Activated gamma-delta T cell treated with Interleukin-2 at 50 U/mL for 16 hours (primary cell): Measurements from ENCODE around the gene DYSF.

Experiments
- DNase-seq: peaks from one replicate; pipeline ENCODE4 v3.0.0-alpha.2; 2020

Gene DYSF

GRCh38 chr2:71531522-71532047, 78.2 kb downstream of the DYSF start:
- DNase-seq = no peak

- no peak for DNase-seq
Measured at GRCh38 chr2:71532327-71532726, 79.0 kb downstream of the DYSF start.

- DNase-seq = no peak
Measured at GRCh38 chr2:71534201-71534600, 80.8 kb downstream of the DYSF start.

- DNase-seq = no peak
Measured at GRCh38 chr2:71534826-71535225, 81.5 kb downstream of the DYSF start.

- no peak for DNase-seq
Measured at GRCh38 chr2:71535526-71535925, 82.2 kb downstream of the DYSF start.

DNA sequence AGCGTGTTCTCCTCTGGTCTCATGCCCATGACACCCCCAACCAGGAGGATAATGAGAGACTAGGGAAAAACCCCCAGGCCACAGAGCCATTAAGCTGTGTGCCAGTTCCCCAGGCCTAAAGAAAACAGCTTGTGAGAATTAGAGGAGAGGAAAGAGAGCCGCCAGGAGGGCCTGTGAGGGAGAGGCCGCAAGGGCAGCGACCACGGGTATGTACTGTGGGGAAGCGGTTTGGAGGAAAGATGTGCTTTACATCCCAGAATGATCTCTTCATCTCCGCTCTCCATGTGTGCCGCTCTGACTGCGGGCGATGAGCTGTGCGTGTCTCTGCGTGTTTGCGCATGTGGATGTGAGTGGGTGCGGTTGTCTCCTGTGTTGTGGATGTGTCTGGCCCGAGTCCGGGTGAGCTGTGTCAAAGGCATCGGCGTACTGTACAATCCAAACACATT, 82.9 kb downstream of the DYSF start:
- DNase-seq = no peak

GRCh38 chr2:71538241-71538640, 84.9 kb downstream of the DYSF start:
- DNase-seq = no peak

DNA sequence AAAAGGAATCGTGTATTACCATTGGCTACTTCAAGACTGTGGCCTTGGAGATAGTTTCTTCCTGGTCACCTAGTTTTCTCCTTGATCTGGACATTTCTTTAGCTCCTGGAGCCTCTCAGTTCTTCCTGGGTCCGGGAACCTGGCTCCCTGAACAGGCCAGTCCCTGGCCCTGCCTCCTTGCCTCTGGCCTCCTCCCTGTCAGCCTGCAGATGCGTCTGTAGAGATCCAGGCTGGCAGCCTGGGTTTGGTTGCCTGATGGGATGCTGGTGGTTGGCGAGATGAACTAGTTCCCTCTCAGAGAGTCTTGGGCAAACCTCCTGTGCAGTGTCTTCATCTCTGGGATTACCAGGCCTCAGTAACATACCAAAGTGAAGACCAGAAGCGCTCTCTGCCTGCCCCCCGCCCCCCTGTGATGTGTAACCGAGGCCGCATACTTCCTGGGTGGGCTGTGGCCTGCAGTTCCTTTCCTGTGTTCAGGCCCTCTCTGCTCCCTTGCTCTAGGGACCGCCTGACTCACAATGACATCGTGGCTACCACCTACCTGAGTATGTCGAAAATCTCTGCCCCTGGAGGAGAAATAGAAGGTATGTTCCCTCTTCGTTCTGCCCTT, 85.4 kb downstream of the DYSF start:
- peak; percentile 25 for DNase-seq

- no peak for DNase-seq
Measured at GRCh38 chr2:71540818-71541217, 87.5 kb downstream of the DYSF start.

DNA sequence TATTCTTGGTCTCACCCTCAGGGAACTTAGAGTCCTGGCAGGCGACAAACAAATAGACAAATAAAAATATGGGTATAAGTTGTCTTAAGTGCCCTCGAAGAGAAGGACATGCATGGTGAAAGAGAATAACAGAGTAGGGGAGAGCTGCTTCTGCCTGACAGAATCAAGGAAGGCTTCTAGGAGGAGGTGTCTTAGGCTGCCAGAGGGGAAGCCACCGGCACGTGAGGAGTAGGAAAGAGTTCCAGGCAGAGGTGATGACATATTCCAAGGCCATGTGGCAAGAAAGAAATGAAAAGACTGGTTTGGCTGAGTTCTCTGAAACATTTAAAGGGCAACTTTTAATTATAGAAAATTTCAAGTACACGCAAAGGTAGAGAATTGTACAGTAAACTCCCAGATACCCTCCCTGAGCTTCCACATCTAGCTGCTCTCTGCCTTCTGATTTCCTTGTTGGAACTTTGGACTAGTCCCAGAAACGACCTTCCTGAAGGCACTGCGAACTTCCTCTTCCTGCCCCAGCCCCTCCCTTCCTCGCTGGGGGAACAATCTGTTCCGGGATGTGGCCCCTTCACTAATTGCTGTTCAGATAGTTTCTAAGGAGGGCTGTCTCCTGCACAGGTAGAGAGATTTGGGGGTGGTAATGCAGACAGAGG, 91.7 kb downstream of the DYSF start:
- DNase-seq = no peak

GRCh38 chr2:71545572-71546274, 92.4 kb downstream of the DYSF start:
- DNase-seq = peak; percentile 35

DNA sequence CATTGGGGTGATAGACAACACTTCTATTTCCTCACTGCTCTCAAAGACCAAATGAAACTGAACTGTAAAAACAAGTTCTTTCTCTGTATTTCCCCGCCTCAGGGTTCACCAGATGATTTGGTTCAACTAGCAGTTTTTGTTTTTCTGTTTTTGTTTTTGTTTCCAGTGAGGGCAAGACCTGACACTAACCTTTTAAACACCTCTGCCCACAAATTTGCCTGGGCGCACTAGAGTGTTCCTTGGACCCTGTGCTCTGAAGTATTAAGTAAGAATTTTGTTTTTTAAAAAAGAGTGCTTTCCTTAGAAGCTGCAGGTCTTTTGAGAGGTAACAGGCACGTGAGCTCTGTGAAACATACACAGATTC, 92.9 kb downstream of the DYSF start:
- no peak for DNase-seq

DNA sequence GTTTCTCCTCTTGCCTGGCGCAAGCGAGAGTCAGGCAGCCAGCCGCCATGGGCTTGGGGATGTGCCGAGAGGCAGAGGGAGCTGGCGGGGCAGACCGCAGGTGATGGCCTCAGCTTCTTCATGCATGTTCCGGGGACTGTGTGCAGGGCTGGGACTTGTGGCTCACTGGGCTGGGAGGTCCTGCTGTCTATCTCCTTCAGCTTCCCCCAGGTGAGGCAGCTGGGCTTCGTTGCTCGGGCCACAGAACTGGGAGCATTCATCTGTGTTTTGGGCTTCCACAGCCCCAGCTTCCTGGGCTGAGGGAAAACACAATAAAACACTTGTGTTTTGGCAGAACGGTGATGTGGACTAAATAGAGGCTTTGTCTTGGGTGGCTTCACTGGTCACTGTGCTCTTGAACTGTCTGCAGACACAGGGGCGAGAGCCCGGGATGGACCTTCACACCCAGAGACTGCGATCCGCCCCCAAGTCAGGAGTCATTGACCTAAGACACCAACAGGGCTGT, 93.5 kb downstream of the DYSF start:
- no peak for DNase-seq

- DNase-seq = no peak
Measured at GRCh38 chr2:71547616-71548285, 94.4 kb downstream of the DYSF start.

GRCh38 chr2:71548646-71549425, 95.5 kb downstream of the DYSF start:
- DNase-seq = peak; percentile 59

DNA sequence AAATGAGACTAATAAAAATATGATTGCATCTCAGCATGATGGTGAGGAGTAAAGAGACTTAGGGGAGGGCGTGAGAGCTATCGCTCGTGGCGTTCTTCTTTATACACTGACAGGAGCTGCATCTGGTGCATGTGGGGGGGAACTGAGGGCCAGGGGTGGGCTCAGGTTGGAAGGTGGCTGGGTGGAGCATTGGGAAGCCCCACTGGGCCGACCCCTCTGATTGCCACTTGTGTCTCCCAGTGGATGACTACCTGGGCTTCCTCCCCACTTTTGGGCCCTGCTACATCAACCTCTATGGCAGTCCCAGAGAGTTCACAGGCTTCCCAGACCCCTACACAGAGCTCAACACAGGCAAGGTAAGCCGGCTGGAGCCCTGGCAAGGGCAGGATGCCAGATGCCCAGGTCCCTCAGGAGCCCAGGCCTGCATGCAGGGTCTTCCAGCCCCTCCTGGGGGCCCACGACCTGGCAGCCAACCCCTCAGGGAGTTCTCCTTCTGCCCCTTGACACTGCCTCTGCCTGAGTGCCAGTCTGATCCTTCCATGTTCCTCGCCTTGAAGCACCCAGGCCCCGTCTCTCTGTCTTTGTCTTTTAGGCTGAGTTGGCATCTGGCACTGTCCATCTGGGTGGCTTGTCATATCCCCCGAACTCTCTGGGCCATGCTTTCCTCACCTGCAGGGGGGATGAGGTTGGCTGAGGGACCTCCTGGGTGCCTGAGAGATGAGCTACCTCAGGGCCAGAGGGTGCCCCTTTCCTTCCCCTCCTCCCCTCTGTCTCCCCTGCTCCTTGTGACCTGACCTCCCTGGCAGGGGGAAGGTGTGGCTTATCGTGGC, 97.7 kb downstream of the DYSF start:
- DNase-seq = no peak

- no peak for DNase-seq
Measured at GRCh38 chr2:71551631-71551915, 98.2 kb downstream of the DYSF start.

- no peak for DNase-seq
Measured at GRCh38 chr2:71552356-71552755, 99.0 kb downstream of the DYSF start.

GRCh38 chr2:71552861-71553301, 99.5 kb downstream of the DYSF start:
- no peak for DNase-seq

- DNase-seq = no peak
Measured at GRCh38 chr2:71554028-71554705, 100.8 kb downstream of the DYSF start.

- no peak for DNase-seq
Measured at GRCh38 chr2:71554706-71555056, 101.3 kb downstream of the DYSF start.
